ENCODE measurements around the gene TST. TPM values are rescaled to one million over a fixed set of nuclear protein-coding genes. Genes with fewer than 3 reads are reported as not detected.

Gene TST
- total and polyA plus RNA-seq, 2 donors (not counting 3 experiments of a cell fraction or from before 2014, with no cell fraction given) = 39.2 to 95.1 TPM

DNA sequence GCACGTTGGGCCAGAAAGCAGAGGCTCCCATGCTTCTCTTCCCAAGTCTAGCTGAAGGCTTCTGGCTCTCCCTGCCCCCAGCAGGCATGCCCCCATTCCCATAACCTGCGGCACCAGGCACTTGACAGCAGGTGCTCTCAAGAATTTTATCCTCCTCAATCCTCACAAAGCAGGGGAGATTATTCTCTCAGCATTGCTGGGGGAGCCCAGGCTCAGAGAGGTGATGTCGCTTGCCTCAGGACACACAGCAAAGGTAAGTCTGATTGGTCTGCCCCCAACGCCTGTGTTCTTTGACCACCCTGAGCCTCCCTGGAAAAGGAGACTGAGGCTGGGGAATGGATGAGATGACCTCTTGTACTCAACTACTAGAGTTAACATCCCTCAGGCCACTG lies 4.8 kb downstream of the TST start:
- Histone ChIP-seq H3K79me2 (ENCODE audit: control insufficient read depth, insufficient read depth, low read length) (peaks cover 10% of the 10 kb centered on the region), H3K9ac (replicated peaks; ENCODE audit: extremely low read depth, insufficient read depth, low read length) (no peak overlapping the region), H3K4me3 (replicated peaks in 1 of 3; ENCODE audit: insufficient read depth in 1 of 3, low read depth in 1 of 3, low read length in 3 of 3) (no peak overlapping the region), H3K4me2 (ENCODE audit: insufficient read depth, low read length) (no peak overlapping the region), H3K36me3 (ENCODE audit: control insufficient read depth in 2 of 2, extremely low read depth in 1 of 2, insufficient read depth in 2 of 2, low read length in 2 of 2) (peaks cover 2 to 6% of the 10 kb centered on the region in 2 experiments), H3K9me1 (replicated peaks; ENCODE audit: control insufficient read depth, extremely low read depth, insufficient read depth, low read length) (no peaks in the 10 kb centered on the region), H3K27me3 (ENCODE audit: control insufficient read depth in 2 of 2, insufficient read depth in 2 of 2, low read length in 2 of 2) (no peaks in the 10 kb centered on the region), H3K27ac (ENCODE audit: insufficient read depth, low read depth, low read length) (no peak overlapping the region), H3K9me3 (replicated peaks; ENCODE audit: control insufficient read depth, insufficient read depth, low read length) (no peaks in the 10 kb centered on the region), H4K20me1 (replicated peaks; ENCODE audit: control insufficient read depth, extremely low read depth, insufficient read depth, low read length) (no peaks in the 10 kb centered on the region), H3K4me1 (ENCODE audit: control insufficient read depth, extremely low read depth, insufficient read depth, low read length) (peaks cover 9% of the 10 kb centered on the region), H2AFZ (ENCODE audit: low read depth, low read length) (no peak overlapping the region)
- ChIA-PET CTCF (interaction anchor here (0.8 kb wide), 1 partner anchor 140 kb away, joined by 3 read pairs; no protein-coding TSS in a partner anchor), POLR2A (no interaction called here)
- intact Hi-C loops (cut with micrococcal nuclease) (no loop called here), dilution Hi-C loops (cut with MboI; ENCODE audit: extremely low pct_ligation_motif_present, low sequenced_read_pairs) (no loop called here)
- DNase-seq (ENCODE audit: low read depth, low spot score) (no peak), FAIRE-seq (no peak)
- TF ChIP-seq GATA2 (IDR thresholded peaks at IDR 0.05; ENCODE audit: insufficient read depth, insufficient read length, low read depth, low read length) (no peak), JUN (IDR thresholded peaks at IDR 0.05; ENCODE audit: borderline replicate concordance, insufficient read depth, insufficient read length, low read depth) (no peak), POLR2AphosphoS5 (IDR thresholded peaks at IDR 0.05; ENCODE audit: insufficient read depth, low read depth, low read length) (no peak), MYC (IDR thresholded peaks at IDR 0.05; ENCODE audit: low read depth, low read length) (no peak), POLR2A (IDR thresholded peaks at IDR 0.05; ENCODE audit: low read depth, low read length) (no peak), FOS (IDR thresholded peaks at IDR 0.05; ENCODE audit: borderline replicate concordance, insufficient read depth, low read length) (no peak), EZH2 (IDR thresholded peaks at IDR 0.05; ENCODE audit: borderline replicate concordance, low read depth, low read length, severe bottlenecking) (no peak)
- TF ChIP-seq, protein P1, sequence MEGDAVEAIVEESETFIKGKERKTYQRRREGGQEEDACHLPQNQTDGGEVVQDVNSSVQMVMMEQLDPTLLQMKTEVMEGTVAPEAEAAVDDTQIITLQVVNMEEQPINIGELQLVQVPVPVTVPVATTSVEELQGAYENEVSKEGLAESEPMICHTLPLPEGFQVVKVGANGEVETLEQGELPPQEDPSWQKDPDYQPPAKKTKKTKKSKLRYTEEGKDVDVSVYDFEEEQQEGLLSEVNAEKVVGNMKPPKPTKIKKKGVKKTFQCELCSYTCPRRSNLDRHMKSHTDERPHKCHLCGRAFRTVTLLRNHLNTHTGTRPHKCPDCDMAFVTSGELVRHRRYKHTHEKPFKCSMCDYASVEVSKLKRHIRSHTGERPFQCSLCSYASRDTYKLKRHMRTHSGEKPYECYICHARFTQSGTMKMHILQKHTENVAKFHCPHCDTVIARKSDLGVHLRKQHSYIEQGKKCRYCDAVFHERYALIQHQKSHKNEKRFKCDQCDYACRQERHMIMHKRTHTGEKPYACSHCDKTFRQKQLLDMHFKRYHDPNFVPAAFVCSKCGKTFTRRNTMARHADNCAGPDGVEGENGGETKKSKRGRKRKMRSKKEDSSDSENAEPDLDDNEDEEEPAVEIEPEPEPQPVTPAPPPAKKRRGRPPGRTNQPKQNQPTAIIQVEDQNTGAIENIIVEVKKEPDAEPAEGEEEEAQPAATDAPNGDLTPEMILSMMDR (IDR thresholded peaks at IDR 0.05; ENCODE audit: extremely low read depth in 1 of 2, insufficient read depth in 1 of 2, low read depth in 1 of 2, low read length in 2 of 2) = no peak
- TF ChIP-seq, protein P2, sequence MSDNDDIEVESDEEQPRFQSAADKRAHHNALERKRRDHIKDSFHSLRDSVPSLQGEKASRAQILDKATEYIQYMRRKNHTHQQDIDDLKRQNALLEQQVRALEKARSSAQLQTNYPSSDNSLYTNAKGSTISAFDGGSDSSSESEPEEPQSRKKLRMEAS (IDR thresholded peaks at IDR 0.05; ENCODE audit: insufficient read depth, insufficient read length) = no peak
- no TSS peak for BruUV-seq (replicated peaks)
